ENCODE data around the gene HOXA7. TPM values are rescaled to one million over a fixed set of nuclear protein-coding genes. Genes with fewer than 3 reads are reported as not detected.

HOXA7 gene
- polyA plus RNA-seq, 1 of the 3 experiments (the other 2 are of a cell fraction) = not detected

GRCh38 chr7:27156916-27157701 lies 634 bp upstream of the HOXA7 start:
- 24% methylated on average over 21 of the region's 30 CpGs for WGBS (ENCODE audit: low lambda C conversion rate)
- H3K36me3 ChIP-seq (replicated peaks in 1 of 2; ENCODE audit: control insufficient read depth in 1 of 2, insufficient read depth in 2 of 2, low read length in 1 of 2) = no peaks in the 10 kb centered on the region
- no peaks in the 10 kb centered on the region for H3K9me3 ChIP-seq
- no peak overlapping the region for H2AFZ ChIP-seq (ENCODE audit: low read depth)
- no peak for DNase-seq
- peaks cover 91% of the 10 kb centered on the region for H3K27me3 ChIP-seq (ENCODE audit: insufficient read depth)
- ChIA-PET POLR2A (no interaction called here), CTCF (interaction anchor here (0.6 to 11.7 kb wide), 12 partner anchors 9 to 1264 kb away, joined by 3 to 270 read pairs (median 4); partner anchors contain the start of genes HOXA11, HOXA3, HOXA5 and HOXA6)
- H3K4me2 ChIP-seq = no peak overlapping the region
- H3K9ac ChIP-seq = no peak overlapping the region
- TF ChIP-seq TEAD4 (IDR thresholded peaks at IDR 0.05; ENCODE audit: borderline replicate concordance, insufficient read depth) (no peak), REST (IDR thresholded peaks at IDR 0.05; ENCODE audit: low read depth, low read length) (no peak), RXRA (IDR thresholded peaks at IDR 0.05; ENCODE audit: borderline replicate concordance, low read depth) (no peak), JUND (IDR thresholded peaks at IDR 0.05) (no peak), CHD2 (IDR thresholded peaks at IDR 0.05; ENCODE audit: low read length, partially characterized antibody) (no peak), SMC3 (IDR thresholded peaks at IDR 0.05; ENCODE audit: low read depth, low read length) (no peak), FOXJ3 (CRISPR knock-in tag; IDR thresholded peaks at IDR 0.05) (no peak), RAD21 (IDR thresholded peaks at IDR 0.05; ENCODE audit: low read length) (no peak), RCOR1 (IDR thresholded peaks at IDR 0.05; ENCODE audit: low read length) (no peak), IRF3 (IDR thresholded peaks at IDR 0.05; ENCODE audit: low read depth, low read length) (no peak), POLR2AphosphoS5 (IDR thresholded peaks at IDR 0.05; ENCODE audit: low read depth, low read length) (no peak), ELF1 (IDR thresholded peaks at IDR 0.05) (no peak), RFX5 (IDR thresholded peaks at IDR 0.05; ENCODE audit: low read length) (no peak), MAX (IDR thresholded peaks at IDR 0.05; ENCODE audit: low read depth) (no peak), EZH2phosphoT487 (IDR thresholded peaks at IDR 0.05; ENCODE audit: borderline replicate concordance, low read depth) (no peak), SIN3A (IDR thresholded peaks at IDR 0.05; ENCODE audit: borderline replicate concordance, low read depth, low read length) (no peak), GATA2 (CRISPR knock-in tag; IDR thresholded peaks at IDR 0.05) (no peak), YY1 (IDR thresholded peaks at IDR 0.05; ENCODE audit: low read depth) (no peak), MXI1 (IDR thresholded peaks at IDR 0.05; ENCODE audit: low read depth, low read length) (no peak), FOXM1 (IDR thresholded peaks at IDR 0.05; ENCODE audit: low read depth) (no peak)
- peaks cover 6% of the 10 kb centered on the region; the same call in 1 of the 2 replicates for H4K20me1 ChIP-seq (ENCODE audit: insufficient read depth)
- no peak overlapping the region for H3K27ac ChIP-seq (ENCODE audit: low read depth in 2 of 2, low read length in 1 of 2)
- no peaks in the 10 kb centered on the region for H3K79me2 ChIP-seq (ENCODE audit: insufficient read depth)
- peaks cover 0 to 8% of the 10 kb centered on the region in 2 experiments; a peak in 1 of 4 replicates for H3K4me1 ChIP-seq (ENCODE audit: control insufficient read depth in 1 of 2, insufficient read depth in 2 of 2, low read depth in 1 of 2, low read length in 1 of 2)
- no peak overlapping the region for H3K4me3 ChIP-seq (ENCODE audit: low read depth in 2 of 2, low read length in 1 of 2)
- H3F3A ChIP-seq (replicated peaks; ENCODE audit: insufficient read depth) = no peaks in the 10 kb centered on the region
- no peaks in the 10 kb centered on the region for H3K9me2 ChIP-seq

Data from SK-N-SH (cell line).